GM12878 (cell line): ENCODE measurements around the gene ORM2.

Source experiments
- KDM1A ChIP-seq: fragments of 200-600 bp; sonication (generic); IDR thresholded peaks from 2 replicates; pipeline ENCODE4 v1.6.1; 2016; ENCODE audit warnings: borderline replicate concordance
- NFYA ChIP-seq: IDR thresholded peaks from 2 replicates; pipeline ENCODE4 v1.6.1; 2011; ENCODE audit warnings: low read depth, mild to moderate bottlenecking, low read length, improper control_type of control experiment, borderline replicate concordance
- POLR2A ChIP-seq: IDR thresholded peaks from 2 replicates; pipeline ENCODE4 v1.6.1; 2011; ENCODE audit warnings: low read depth, mild to moderate bottlenecking, low read length
- SREBF1 ChIP-seq: IDR thresholded peaks from 2 replicates; pipeline ENCODE4 v1.6.1; 2012; ENCODE audit warnings: mild to moderate bottlenecking, low read length
- TAF1 ChIP-seq: IDR thresholded peaks from 2 replicates; pipeline ENCODE4 v1.6.1; 2011; ENCODE audit warnings: mild to moderate bottlenecking, low read depth, low read length, borderline replicate concordance
- TF ChIP-seq, protein P1 (sequence below), 3 experiments: IDR thresholded peaks in 2 of 3; conservative IDR thresholded peaks in 1 of 3; 2 replicates each; pipeline ENCODE4 v1.5.1; 2011; ENCODE audit warnings: low read depth in 3 of 3, low read length in 3 of 3, mild to moderate bottlenecking in 3 of 3, control low read depth in 2 of 3, moderate library complexity in 2 of 3, inconsistent platforms in 1 of 3, mixed read lengths in 1 of 3; ENCODE audit not compliant: control insufficient read depth in 2 of 3, insufficient read depth in 1 of 3; ENCODE audit errors: extremely low read depth in 1 of 3
- TF ChIP-seq, protein P2 (sequence below): IDR thresholded peaks from 2 replicates; pipeline ENCODE4 v1.6.1; 2011; ENCODE audit warnings: low read depth, low read length, improper control_type of control experiment, borderline replicate concordance
- TF ChIP-seq, protein P3 (sequence below): IDR thresholded peaks from 2 replicates; pipeline ENCODE4 v1.6.1; 2012; ENCODE audit warnings: low read depth, low read length, improper control_type of control experiment

DNA sequence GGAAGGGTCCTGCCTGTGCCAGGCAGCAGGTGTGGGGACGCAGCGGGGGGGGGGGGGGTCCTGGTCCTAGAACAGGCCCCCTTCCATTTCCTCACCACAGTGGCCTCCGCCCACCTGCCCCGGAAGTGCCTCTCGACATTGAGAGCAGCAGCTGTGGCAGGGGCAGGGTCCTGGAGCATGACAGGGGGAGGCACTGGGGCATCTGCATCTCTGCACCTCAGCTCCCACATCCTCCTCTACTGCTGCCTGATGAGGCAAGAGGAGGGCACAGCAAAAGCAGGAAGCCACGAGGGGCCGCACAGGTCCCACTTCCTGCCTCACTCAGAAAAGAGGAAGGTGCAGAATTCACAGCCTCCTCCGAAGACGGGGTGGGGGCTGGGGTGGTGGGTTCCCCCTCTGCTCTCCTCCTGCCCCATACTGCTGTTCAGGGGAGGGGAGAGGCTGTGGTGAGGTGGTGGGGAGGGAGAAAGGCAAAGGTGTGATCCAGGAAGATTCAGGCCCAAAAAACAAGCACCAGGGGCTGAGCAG, 43.3 kb downstream of the ORM2 start:
- peak; percentile 83 for TF ChIP-seq POLR2A
- TF ChIP-seq, protein P1, sequence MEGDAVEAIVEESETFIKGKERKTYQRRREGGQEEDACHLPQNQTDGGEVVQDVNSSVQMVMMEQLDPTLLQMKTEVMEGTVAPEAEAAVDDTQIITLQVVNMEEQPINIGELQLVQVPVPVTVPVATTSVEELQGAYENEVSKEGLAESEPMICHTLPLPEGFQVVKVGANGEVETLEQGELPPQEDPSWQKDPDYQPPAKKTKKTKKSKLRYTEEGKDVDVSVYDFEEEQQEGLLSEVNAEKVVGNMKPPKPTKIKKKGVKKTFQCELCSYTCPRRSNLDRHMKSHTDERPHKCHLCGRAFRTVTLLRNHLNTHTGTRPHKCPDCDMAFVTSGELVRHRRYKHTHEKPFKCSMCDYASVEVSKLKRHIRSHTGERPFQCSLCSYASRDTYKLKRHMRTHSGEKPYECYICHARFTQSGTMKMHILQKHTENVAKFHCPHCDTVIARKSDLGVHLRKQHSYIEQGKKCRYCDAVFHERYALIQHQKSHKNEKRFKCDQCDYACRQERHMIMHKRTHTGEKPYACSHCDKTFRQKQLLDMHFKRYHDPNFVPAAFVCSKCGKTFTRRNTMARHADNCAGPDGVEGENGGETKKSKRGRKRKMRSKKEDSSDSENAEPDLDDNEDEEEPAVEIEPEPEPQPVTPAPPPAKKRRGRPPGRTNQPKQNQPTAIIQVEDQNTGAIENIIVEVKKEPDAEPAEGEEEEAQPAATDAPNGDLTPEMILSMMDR (IDR thresholded peaks at IDR 0.05 in 2 of 3, conservative IDR thresholded peaks at IDR 0.05 in 1 of 3; ENCODE audit: control insufficient read depth in 2 of 3, extremely low read depth in 1 of 3, insufficient read depth in 1 of 3, low read depth in 3 of 3, low read length in 3 of 3) = peak in 2 of 3 experiments; percentile 0 to 28; a peak in 2 of 6 replicates
- TF ChIP-seq NFYA = no peak
- no peak for TF ChIP-seq SREBF1
- TF ChIP-seq, protein P2, sequence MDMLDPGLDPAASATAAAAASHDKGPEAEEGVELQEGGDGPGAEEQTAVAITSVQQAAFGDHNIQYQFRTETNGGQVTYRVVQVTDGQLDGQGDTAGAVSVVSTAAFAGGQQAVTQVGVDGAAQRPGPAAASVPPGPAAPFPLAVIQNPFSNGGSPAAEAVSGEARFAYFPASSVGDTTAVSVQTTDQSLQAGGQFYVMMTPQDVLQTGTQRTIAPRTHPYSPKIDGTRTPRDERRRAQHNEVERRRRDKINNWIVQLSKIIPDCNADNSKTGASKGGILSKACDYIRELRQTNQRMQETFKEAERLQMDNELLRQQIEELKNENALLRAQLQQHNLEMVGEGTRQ = no peak; the same call in 1 of the 2 replicates
- no peak for TF ChIP-seq KDM1A
- peak; percentile 78; the same call in 1 of the 2 replicates for TF ChIP-seq TAF1
- TF ChIP-seq, protein P3, sequence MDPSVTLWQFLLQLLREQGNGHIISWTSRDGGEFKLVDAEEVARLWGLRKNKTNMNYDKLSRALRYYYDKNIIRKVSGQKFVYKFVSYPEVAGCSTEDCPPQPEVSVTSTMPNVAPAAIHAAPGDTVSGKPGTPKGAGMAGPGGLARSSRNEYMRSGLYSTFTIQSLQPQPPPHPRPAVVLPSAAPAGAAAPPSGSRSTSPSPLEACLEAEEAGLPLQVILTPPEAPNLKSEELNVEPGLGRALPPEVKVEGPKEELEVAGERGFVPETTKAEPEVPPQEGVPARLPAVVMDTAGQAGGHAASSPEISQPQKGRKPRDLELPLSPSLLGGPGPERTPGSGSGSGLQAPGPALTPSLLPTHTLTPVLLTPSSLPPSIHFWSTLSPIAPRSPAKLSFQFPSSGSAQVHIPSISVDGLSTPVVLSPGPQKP = 0 out of 2 replicates have a peak, but pooled peaks have one; percentile 72
